HG02973 (cell line): ENCODE measurements around the gene SCN2B.
"Not testable (repeated sequence)": the region's sequence is repeated elsewhere in the genome, so short reads cannot be mapped to it uniquely, and the experiment has no call there.

ENCODE experiments used
- ATAC-seq: cut with Tn5 transposase; IDR thresholded peaks from one replicate; pipeline ENCODE4 v1.9.1; 2021; ENCODE audit warnings: moderate library complexity; ENCODE audit not compliant: unreplicated experiment

SCN2B gene

DNA sequence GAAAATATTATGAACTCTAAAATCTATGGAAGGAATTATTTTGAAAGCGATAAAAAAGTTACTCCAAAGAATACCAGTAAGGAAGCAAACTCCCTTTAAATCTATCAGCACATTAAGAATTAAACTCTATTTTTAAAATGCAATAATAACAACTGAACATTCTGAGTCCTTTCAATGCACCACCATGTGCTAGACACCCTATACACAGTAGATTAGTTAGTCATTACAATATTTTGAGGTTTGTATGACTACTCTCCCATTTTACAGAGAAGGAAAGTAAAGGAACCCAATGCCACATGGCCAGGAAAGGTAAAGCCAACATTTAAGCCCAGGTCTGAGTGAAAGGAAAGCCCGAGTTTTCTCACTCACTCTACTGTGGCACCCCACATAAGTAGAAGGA is 30.6 kb upstream of the SCN2B start:
- ATAC-seq = no peak

DNA sequence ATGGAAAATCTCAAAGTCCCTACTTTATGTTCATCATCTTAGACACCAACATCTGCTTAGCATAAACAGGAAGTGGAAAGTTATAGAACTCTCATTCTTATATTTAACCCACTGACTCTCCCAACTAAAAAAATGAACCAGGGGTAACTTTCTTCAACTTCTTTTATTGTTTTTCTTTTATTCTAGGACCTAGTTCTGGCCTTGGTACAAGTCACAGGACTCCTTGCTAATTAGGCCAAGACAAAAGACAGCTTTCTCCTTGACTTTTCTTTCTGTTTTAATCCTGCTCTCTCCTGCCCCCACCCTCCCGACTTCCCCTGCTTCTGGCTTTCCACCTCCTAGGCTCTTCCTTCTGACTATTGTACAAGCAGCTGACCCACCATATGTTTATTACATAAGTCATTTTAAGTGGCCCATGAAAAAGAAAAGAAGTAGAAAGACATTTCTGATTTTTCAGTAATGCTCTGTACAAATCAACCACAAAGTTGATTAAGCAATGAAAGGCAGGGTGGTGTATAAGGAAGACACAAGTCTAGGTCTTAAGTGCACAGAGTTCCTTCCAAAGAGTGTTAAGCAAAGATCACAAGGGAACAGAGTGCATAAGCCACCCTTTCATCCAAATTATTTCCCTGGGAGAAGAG is 30.1 kb upstream of the SCN2B start:
- ATAC-seq = no peak

DNA sequence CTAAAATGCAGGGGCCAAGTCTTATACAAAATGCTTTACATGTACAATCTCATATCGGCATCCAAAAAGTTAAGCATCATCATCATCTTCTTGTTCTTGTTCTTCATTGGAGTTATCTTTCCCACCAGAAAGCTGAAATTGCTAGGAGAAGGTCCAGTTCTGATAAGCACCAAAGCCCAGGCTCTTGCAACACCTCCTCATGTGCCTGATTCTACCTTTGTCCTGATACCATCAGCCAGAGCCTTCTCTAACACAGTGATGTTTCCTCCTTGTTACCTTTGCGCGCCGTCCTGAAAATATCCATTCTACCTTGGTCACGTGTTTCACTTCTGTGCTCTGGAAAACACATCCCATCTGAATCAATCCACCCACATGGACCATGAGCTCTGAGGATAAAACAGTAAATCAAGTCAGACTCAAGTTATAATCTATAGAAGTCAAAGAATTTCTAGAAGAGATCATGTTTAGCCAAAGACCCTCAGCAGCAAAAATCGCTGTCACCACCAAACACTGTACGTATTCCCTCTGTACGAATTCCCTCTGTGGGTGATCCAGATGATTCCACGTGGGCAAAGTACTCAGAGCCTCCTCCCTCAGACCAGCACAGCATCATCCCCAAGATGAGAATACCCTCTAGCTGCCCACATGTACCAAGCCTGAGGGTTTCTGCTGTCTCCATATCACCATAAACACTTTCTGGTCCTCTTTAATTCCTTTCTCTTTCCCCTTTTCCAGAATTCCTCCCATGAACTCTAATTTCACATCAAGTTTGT is 29.4 kb upstream of the SCN2B start:
- ATAC-seq = no peak

DNA sequence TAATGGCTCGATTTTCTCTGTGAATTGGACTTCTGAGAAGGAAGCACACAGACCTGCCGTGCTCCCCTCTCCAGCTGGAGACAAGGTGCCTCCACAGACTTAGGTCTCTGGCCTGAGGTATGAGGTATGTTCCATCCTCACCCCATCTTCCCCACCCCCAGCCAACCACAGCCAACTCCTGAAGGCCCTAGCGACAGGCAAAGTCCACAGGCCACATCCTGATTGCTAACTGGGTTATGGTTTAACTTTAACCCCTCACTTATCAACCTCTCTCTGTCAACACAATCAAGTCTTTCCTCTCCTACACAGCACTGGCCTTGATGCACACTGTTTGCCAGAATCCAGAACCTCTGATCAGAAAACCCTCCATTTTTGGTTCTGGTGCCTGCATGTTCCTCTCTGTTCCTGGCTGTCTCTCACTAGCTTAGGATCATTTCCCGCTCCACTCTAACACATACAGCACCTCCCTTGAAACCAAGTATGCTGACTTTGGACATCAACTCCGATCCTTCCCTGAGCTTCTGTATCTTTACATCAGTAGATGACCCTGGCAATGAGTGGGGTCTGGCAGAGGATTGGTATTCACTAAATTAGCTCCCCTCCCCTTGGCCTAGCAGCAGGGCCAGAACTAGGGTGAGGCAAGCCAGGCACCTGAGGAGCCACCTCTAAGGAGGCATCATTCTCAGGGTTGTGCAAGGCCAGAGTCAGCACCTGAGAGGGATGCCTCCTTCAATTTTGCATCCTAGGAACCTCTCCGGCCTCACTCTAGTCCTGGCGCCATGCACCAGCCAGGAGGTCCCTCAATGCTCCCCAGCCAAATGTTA is 26.4 kb upstream of the SCN2B start:
- no peak for ATAC-seq

DNA sequence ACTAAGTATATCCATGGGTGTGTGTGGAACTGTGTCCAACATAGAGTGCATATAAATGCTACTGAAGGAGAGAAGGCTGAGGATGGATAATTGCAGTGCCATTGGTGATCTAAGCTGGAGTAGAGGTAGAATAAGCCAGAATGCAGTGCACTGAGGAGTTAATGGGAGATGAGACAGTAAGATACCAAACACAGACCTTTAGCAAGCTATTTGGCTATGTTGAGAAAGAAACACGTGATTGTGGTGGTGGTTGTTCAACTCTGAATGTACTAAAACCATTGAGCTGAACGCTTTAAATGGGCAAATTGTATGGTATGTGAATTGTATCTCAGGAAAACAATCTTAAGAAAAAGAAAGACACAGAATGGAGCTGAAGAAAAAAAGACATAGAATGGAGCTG is 25.5 kb upstream of the SCN2B start:
- no peak for ATAC-seq

DNA sequence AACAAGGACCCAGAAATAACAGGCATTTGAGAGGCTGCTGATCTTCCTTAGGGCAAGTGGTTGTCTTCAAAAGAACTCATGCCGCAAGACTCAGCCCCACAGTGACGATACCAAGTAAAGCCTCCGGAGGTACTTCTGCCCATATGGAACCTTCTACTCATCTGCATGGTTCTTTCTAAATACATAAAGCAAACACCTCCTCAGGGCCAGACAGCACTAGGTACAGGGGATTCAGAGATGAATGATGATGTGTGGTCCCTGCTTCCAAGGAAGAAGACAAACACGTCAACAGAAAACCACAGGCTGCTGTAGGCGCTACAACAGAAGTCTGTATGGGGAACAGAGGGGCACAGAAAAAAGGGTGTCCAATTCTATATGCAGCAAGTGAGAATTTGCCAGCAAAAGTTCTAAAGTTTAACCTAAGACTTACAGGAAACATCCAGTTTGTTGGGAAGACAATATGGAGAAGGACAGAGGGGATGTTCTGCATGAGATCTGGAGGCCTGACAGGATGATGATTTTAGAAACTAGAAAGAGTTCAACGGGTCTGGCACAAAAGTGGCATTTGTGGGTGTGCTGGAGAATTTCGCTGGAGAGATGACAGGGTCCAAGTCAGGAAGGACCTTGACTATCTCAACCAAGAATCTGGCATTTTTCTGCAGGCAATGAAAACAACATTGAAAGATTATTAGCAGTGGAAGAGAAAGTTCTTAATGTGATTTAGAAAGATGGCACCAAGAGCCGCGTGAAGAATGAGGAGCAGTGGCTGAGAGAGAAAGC is 24.7 kb upstream of the SCN2B start:
- ATAC-seq = no peak

DNA sequence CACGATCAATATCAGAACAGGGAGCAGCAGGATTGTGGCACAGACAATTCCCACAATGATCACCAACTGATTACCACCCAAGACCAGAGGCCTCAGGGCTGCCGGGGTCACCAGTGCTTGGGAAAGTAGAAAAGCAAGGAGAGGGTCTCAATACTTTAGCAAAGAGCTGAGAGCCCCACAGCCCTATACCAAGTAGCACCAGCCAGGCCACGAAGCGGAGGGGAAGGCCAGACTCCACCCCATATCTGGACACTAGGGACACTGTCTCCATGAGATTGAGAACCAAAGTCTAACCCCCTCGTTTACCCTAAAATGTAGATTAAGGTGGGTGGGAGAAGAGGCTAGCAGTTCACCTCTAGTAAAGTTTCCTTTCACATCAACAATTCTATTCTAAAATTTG is 24.1 kb upstream of the SCN2B start:
- ATAC-seq = no peak

DNA sequence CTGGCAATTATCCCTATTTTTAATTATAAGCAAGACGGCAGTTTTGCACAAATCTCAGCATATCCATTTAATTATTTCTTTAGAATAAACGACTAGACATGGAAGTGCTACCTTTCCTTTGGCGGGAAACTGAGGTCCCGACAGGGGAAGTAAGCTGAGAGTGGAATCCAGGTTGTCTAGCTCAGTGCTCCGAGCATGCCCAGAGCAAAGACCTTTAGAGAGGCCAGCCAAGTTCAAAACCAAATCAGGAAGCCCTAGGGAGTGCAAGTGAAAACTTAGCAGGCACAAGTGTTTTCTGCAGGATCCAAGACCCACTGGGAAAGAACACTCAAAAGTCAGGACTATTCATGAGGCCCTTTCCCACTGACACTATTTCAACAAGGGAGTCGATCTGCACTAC is 22.7 kb upstream of the SCN2B start:
- no peak for ATAC-seq

DNA sequence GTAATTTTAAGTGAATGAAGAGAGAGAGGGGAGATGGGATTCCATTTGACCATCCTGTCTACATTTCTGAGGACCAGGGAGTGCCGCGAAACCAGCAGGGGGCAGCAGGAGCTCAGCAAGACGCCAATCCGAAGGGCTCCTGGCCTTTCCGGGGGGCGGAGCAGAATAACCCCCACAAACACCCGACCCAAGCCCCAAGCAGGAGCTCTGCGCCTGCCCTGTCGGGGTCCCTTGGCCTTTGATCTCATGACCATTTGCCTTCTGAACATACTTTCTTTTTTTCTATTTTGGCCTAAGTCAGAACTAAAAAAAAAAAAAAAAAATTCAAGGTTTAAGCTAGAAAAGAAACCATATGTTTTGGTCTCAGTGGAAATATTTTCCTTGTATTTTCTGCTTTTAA is 21.9 kb upstream of the SCN2B start:
- ATAC-seq = no peak

DNA sequence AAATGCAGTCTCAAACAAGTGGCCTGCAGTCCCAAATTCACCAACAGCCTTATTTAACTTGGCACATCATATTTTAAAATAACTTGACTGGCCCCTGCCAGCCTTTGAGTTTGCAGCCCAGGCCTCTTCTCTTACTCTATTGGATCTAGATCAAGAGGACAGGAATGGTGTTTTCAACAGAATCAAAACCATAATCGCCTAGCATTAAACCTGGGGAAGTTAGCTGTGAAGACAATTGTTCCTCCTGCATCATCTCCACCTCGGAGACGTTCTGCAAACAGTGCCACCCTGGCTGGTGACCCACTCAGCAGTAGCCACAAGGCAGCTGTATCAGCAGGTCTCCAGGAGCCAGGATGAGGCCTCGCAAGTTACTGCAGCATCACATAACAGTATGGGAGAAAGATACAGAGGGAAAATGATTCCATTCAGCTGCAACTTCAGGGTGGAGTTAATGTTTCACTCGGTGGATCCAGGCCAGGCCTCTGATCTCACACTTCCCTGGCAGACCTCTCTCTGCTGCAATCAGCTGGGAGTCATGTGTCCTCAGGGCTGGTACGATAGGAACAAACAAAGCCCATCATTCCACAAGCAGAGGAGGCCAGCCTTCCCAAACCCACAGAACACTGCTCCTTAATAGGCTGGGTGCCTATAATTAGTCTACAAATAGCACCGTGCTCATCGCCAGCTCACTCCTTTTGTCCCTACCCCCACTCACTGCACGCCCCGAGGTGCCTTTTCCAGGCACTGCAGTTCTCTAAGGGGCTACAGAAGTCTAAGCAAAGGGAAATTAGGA is 18.6 kb upstream of the SCN2B start:
- ATAC-seq = no peak

DNA sequence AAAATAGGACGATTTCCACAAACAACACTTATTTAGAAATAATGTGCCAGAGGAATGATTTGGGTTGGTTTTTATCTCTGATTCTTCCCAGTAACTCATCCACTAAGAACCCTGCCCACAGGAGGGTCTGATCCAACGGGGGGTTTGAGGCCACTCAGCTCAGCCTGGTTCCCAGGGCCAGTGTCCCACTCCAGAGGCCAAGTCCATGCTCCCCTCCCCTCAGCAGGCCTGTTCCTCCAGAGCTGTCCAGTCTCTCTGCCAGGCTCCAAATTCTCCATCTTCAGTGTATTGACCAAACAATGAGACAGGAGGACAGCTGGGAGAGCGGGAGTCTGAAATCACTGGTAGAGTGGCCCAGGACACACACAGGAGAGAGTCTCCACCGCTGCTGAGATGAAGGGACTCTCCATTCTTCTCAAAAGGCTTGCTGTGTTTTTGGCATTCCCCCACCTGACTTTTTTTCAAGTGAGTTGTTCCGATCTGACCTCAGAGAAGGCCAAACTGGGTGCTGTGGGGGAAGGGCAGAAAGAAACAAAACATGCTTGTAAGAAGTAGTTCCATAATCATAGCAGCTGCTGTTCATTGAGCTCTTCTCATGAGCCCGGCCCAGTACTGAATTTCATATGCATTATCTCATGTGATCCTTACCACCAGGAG is 17.6 kb upstream of the SCN2B start:
- no peak for ATAC-seq

DNA sequence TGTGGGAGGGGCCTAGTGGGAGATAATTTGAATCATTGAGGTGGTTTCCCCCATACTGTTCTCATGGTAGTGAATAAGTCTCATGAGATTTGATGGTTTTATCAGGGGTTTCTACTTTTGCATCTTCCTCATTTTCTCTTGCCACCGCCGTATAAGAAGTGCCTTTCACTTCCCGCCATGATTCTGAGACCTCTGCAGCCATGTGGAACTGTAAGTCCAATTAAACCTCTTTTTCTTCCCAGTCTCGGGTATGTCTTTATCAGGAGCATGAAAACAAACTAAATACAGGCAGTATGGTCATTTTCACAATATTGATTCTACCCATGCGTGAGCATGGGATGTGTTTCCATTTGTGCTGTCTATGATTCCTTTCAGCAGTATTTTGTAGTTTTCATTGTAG is 16.4 kb upstream of the SCN2B start:
- ATAC-seq = not testable (repeated sequence)

DNA sequence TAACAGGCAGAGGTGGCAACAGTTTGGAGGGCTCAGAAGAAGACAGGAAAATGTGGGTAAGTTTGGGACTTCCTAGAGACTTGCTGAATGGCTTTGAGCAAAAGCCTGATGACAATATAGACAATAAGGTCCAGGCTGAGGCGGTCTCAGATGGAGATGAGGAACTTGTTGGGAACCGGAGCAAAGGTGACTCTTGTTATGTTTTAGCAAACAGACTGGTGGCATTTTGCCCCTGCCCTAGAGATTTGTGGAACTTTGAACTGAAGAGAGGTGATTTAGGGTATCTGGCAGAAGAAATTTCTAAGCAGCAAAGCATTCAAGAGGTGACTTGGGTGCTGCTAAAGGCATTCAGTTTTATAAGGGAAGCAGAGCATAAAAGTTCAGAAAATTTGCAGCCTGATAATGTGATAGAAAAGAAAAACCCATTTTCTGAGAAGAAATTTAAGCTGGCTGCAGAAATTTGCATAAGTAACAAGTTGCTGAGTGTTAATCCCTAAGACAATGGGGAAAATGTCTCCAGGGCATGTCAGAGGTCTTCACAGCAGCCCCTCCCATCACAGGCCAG is 14.6 kb upstream of the SCN2B start:
- not testable (repeated sequence) for ATAC-seq

DNA sequence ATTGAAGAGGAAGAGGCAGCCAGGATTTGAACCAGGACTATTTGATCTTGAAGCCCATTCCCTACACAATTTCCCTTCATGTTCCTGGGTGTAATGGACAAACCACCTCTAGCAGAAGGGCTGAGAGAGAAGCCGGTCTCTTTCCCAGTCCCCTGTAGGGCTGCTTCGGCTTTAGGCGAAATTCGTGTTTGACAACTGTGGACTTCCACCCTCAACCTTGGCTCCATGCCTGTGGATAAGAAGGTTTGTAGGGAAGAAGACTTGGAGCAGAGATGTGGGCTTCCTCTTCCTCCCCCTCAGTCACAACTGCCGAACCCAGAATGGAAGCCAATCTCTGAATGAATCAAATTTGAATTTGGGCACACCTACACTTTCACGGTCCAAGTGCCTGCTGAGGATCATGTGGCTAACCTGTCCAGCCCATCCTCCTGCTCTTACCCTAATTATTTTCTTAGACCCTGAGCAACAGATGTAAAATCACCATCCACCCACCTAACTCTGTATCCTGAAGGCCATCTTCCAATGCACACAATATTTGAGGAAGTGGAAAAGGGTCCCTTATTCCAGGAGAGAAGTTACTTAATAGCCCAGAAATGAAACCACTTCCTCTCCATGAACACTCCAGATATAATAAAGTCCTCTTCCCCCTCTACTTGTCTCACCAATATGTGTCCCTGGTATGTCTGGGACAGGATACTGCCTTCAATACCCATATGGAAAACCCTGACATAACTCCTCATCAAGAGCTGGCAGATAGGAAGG is 10.1 kb upstream of the SCN2B start:
- ATAC-seq = no peak

DNA sequence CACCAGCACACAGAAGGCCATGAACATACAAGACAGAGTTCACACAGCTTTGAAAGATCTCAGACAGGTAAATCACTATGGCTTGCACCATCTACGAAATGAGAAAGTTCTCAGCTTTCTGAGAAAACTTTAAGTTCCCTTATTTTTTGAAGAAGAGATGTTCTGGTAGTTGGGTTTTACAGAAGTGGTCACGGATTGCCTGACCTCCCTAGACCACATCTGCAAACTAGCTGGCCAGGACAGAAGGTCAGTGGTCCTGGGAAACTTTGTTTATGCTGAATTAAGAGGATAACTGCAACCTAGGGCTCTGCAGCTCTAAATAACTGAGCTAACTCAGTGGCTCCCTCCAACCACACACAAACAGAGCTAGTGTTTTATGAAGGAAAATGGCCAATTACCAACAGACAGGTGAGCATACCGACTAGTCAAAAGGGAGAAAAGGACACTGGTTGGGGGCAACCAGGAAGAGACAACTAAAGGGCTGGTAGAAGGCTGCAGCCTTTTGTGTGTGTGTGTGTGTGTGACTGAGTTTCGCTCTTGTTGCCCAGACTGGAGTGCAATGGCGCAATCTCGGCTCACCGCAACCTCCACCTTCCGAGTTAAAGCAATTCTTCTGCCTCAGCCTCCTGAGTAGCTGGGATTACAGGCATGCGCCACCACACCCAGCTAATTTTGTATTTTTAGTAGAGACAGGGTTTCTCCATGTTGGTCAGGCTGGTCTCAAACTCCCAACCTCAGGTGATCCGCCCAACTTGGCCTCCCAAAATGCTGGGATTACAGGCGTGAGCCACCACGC is 8.5 kb upstream of the SCN2B start:
- no peak for ATAC-seq

DNA sequence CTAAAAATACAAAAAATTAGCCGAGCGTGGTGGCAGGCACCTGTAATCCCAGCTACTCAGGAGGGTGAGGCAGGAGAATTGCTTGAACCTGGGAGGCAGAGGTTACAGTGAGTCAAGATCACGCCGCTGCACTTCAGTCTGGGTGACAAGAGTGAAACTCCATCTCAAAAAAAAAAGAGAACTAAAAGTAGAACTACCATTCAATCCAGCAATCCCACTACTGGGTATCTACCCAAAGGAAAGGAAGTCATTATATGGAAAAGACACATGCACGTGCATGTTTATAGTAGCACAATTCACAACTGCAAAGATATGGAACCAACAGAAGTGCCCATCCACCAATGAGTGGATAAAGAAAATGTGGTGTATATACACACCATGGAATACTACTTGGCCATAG is 7.3 kb upstream of the SCN2B start:
- ATAC-seq = not testable (repeated sequence)

DNA sequence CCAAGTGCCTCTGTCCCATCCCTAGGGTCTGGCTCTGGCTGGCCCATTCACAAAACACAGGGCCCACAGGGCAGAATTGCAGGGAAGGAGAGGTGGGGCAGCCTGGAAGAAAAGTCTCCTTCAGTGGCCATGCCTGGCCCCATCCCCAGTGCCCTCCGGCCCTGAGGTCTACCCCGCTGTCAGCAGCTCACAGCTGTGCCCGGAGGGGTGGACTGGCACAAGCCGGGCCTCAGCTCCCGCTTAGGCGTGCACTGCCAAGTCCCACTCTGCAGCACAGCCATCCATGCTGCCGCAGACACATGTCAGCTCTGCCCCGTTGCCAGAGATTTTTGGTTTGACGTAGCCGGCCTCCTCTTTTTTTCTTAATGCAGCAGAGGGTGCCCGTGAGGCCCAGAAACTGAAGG is 3.9 kb upstream of the SCN2B start:
- ATAC-seq = no peak

DNA sequence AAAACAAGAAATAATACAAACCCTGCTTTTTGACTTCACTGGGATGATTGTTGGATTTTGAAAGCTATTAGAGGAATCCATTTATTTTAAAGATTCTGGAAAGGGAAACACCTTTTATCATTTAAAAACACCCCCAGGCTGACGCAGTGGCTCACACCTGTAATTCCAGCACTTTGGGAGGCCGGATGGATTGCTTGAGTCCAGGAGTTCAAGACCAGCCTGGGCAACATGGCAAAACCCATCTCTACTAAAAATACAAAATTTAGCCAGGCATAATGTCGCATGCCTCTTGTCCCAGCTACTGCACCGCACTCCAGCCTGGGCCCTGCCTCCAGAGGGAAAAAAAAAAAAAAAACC is 317 bp upstream of the SCN2B start:
- no peak for ATAC-seq
